Activated T-helper 1 cell treated with anti-CD3 and anti-CD28 coated beads, Interleukin-12 subunit alpha, Interleukin-12 subunit beta, Interleukin-2, Interleukin-4 antibody, amounts not matched to agents 30 ng/mL and 10 ng/mL and 1 ng/mL, durations not matched to agents 14 hours and 24 hours and 36 hours (primary cell): ENCODE measurements around the gene MAML3. TPM values are rescaled to one million over a fixed set of nuclear protein-coding genes. Genes with fewer than 3 reads are reported as not detected.

ENCODE experiments used
- DNase-seq: peaks from one replicate; pipeline ENCODE4 v3.0.0; 2021; ENCODE audit warnings: low spot score
- H3K27ac Mint-ChIP-seq: one replicate; pipeline ENCODE4 v1.8.0; 2021; ENCODE audit warnings: mild to moderate bottlenecking, mixed read lengths
- H3K27me3 Mint-ChIP-seq: one replicate; pipeline ENCODE4 v1.8.0; 2022; ENCODE audit warnings: mild to moderate bottlenecking, moderate library complexity, mixed read lengths; ENCODE audit not compliant: insufficient read depth
- H3K36me3 Mint-ChIP-seq: one replicate; pipeline ENCODE4 v1.8.0; 2021; ENCODE audit warnings: low read depth, mixed read lengths
- H3K4me1 Mint-ChIP-seq: one replicate; pipeline ENCODE4 v1.8.0; 2021; ENCODE audit warnings: low read depth, mixed read lengths
- H3K4me3 Mint-ChIP-seq: one replicate; pipeline ENCODE4 v1.8.0; 2021; ENCODE audit warnings: mild to moderate bottlenecking, moderate library complexity, mixed read lengths
- H3K9me3 Mint-ChIP-seq: one replicate; pipeline ENCODE4 v1.8.0; 2021; ENCODE audit warnings: mixed read lengths
- intact Hi-C: fragments of 100-400 bp; cut with micrococcal nuclease; formaldehyde crosslinking; loops from one replicate; pipeline ENCODE4 v1.15.1; 2024
- total RNA-seq: library from RNA; stranded (reverse); gene quantifications from 2 replicates; pipeline ENCODE4 v1.2.3, GENCODE V29; 2022

MAML3 gene
- total RNA-seq, 1 donor from 2014 or later = 0.47 TPM

GRCh38 chr4:140049849-140050637 lies 103.9 kb downstream of the MAML3 start:
- H3K4me1 Mint-ChIP-seq = peaks cover 36% of the 10 kb centered on the region
- peaks cover 59% of the 10 kb centered on the region for H3K27me3 Mint-ChIP-seq
- DNase-seq = no peak
- peak overlapping the region; percentile 77 for H3K4me3 Mint-ChIP-seq
- intact Hi-C loops = loop anchor here (1.0 to 5.0 kb wide), 4 partner anchors 21 to 393 kb away; no protein-coding TSS in a partner anchor
- no peak overlapping the region for H3K27ac Mint-ChIP-seq
- peaks cover 1% of the 10 kb centered on the region for H3K36me3 Mint-ChIP-seq
- H3K9me3 Mint-ChIP-seq = no peaks in the 10 kb centered on the region

GRCh38 chr4:140049024-140049848 lies 104.7 kb downstream of the MAML3 start:
- H3K4me3 Mint-ChIP-seq = peak overlapping the region; percentile 77
- no peaks in the 10 kb centered on the region for H3K9me3 Mint-ChIP-seq
- H3K27me3 Mint-ChIP-seq = peaks cover 59% of the 10 kb centered on the region
- H3K27ac Mint-ChIP-seq = no peak overlapping the region
- H3K4me1 Mint-ChIP-seq = peaks cover 32% of the 10 kb centered on the region
- peaks cover 3% of the 10 kb centered on the region for H3K36me3 Mint-ChIP-seq
- peak; percentile 11 for DNase-seq
- intact Hi-C loops = loop anchor here (1.0 to 2.0 kb wide), 3 partner anchors 22 to 314 kb away; no protein-coding TSS in a partner anchor

DNA sequence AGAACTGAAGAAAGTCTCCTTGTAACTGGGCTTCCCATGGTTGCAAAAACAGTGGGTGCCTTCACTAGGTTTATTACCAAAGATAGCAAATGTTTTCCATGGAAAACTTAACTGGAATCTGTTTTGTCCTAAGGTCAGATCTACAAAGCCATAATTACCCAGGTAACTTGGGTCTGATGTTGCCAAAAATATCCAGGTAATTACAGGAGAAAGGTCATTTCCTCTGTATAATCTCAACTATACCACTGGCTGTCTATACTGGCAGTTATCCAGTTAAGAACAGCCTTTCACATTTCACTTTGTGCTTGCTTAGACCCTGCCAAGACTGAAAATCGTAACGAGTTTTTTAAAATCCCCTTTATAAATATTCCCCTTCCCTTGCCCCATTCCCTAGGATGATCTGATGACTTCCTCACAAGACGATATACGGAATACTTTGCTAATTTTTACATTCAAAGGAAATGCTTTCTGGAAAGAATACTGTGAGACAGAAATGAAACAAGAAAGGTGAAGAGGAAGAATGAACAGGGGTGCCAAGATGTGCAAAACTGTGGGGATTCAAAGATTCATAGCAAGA lies 105.5 kb downstream of the MAML3 start:
- peak overlapping the region; percentile 77 for H3K4me3 Mint-ChIP-seq
- H3K36me3 Mint-ChIP-seq = peaks cover 3% of the 10 kb centered on the region
- peaks cover 63% of the 10 kb centered on the region for H3K27me3 Mint-ChIP-seq
- no peak overlapping the region for H3K27ac Mint-ChIP-seq
- intact Hi-C loops = loop anchor here (2.0 kb wide), 1 partner anchor 54 kb away; no protein-coding TSS in a partner anchor
- H3K4me1 Mint-ChIP-seq = peaks cover 32% of the 10 kb centered on the region
- no peaks in the 10 kb centered on the region for H3K9me3 Mint-ChIP-seq
- DNase-seq = no peak

DNA sequence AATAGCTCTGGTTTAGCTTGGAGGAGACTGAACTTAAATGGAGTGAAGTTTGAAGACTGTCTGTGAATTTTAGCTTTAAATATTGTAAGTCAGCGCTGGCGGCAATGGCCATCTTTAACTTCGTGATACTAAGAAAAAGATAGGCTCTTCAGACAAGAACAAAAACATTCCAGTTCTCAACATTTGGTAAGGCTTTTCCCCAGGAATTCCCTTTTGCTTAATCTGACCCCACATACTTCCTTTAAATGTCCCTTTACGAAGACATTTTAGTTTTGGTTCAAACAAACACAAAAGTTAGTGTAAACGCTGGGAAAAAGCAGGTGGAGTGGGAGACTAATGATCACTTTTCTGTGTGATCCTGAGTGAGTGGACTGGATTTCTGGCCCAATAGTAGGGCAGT lies 106.2 kb downstream of the MAML3 start:
- H3K4me3 Mint-ChIP-seq = no peak overlapping the region
- DNase-seq = no peak
- no peak overlapping the region for H3K27ac Mint-ChIP-seq
- intact Hi-C loops = loop anchor here (2.0 kb wide), 1 partner anchor 55 kb away; no protein-coding TSS in a partner anchor
- H3K36me3 Mint-ChIP-seq = peaks cover 3% of the 10 kb centered on the region
- peaks cover 63% of the 10 kb centered on the region for H3K27me3 Mint-ChIP-seq
- peaks cover 32% of the 10 kb centered on the region for H3K4me1 Mint-ChIP-seq
- no peaks in the 10 kb centered on the region for H3K9me3 Mint-ChIP-seq

GRCh38 chr4:140047017-140047640 lies 106.9 kb downstream of the MAML3 start:
- no peaks in the 10 kb centered on the region for H3K9me3 Mint-ChIP-seq
- no peak overlapping the region for H3K27ac Mint-ChIP-seq
- peaks cover 32% of the 10 kb centered on the region for H3K4me1 Mint-ChIP-seq
- H3K27me3 Mint-ChIP-seq = peaks cover 62% of the 10 kb centered on the region
- H3K36me3 Mint-ChIP-seq = peaks cover 3% of the 10 kb centered on the region
- intact Hi-C loops = no loop called here
- DNase-seq = no peak
- no peak overlapping the region for H3K4me3 Mint-ChIP-seq

- H3K4me3 Mint-ChIP-seq = no peak overlapping the region
- peaks cover 27% of the 10 kb centered on the region for H3K4me1 Mint-ChIP-seq
- no peaks in the 10 kb centered on the region for H3K9me3 Mint-ChIP-seq
- peaks cover 2% of the 10 kb centered on the region for H3K36me3 Mint-ChIP-seq
- H3K27me3 Mint-ChIP-seq = peaks cover 58% of the 10 kb centered on the region
- intact Hi-C loops = no loop called here
- no peak overlapping the region for H3K27ac Mint-ChIP-seq
- no peak for DNase-seq
These were observed 107.4 kb downstream of the MAML3 start for GRCh38 chr4:140046543-140046942.

- H3K27me3 Mint-ChIP-seq = peaks cover 58% of the 10 kb centered on the region
- no peak overlapping the region for H3K27ac Mint-ChIP-seq
- peaks cover 27% of the 10 kb centered on the region for H3K4me1 Mint-ChIP-seq
- peaks cover 2% of the 10 kb centered on the region for H3K36me3 Mint-ChIP-seq
- no peak for DNase-seq
- intact Hi-C loops = no loop called here
- H3K9me3 Mint-ChIP-seq = no peaks in the 10 kb centered on the region
- no peak overlapping the region for H3K4me3 Mint-ChIP-seq
These were observed 108.0 kb downstream of the MAML3 start for GRCh38 chr4:140046016-140046415.

DNA sequence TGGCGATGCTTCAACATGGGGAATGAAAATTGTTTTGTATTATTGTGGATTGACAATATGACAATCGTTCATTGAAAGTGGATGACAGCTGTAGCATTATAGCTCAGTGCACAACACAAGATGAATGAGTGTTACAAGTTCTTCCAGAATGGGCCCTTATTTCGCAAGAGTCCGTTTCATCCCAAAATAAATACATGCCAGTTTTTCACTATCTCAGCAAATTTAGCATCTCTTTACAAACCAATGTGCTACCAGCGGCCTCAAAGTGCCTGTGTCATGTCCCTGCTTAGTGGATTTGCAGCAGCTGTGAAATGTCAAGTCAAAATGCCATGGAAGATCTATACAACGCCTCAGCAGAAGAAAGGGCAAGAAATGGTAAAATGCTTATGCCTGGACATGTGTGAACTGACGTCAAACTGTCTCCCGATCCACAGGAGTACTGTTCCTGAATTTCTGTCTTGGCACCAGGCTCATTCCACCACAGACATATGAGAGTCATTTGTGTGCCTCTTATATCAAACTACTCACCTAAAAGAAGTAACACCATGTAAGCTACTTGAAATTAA lies 109.6 kb downstream of the MAML3 start:
- no peak overlapping the region for H3K27ac Mint-ChIP-seq
- peaks cover 2% of the 10 kb centered on the region for H3K36me3 Mint-ChIP-seq
- no peaks in the 10 kb centered on the region for H3K9me3 Mint-ChIP-seq
- DNase-seq = no peak
- peaks cover 11% of the 10 kb centered on the region for H3K4me1 Mint-ChIP-seq
- H3K4me3 Mint-ChIP-seq = no peak overlapping the region
- intact Hi-C loops = no loop called here
- peaks cover 51% of the 10 kb centered on the region for H3K27me3 Mint-ChIP-seq

GRCh38 chr4:140042634-140043033 lies 111.3 kb downstream of the MAML3 start:
- no peaks in the 10 kb centered on the region for H3K4me1 Mint-ChIP-seq
- H3K4me3 Mint-ChIP-seq = no peak overlapping the region
- intact Hi-C loops = no loop called here
- DNase-seq = no peak
- H3K9me3 Mint-ChIP-seq = no peaks in the 10 kb centered on the region
- H3K27me3 Mint-ChIP-seq = peaks cover 35% of the 10 kb centered on the region
- peaks cover 2% of the 10 kb centered on the region for H3K36me3 Mint-ChIP-seq
- H3K27ac Mint-ChIP-seq = no peak overlapping the region

DNA sequence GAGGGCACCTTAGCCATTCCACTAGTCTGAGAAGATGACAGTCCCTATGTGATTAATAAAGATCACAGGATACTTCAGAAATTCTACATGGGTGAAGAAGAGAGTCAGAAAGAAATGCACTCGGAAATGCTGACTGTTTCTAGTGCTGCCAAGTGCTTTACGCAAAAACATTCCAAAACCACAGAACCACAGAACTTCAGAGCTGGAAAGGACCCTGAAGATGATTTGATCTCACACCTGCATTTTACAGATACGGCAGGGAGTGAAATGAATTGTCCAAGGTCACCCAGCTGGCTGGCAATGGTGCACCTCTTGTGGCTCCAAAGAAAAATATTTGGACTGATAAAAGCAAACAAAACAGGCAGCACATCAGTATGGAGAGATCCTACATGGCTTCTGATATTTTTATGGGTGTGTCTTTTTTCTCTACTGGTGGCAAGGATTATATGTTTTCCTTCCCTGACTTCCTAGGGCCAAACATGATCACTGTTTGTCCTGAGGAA lies 115.9 kb downstream of the MAML3 start:
- intact Hi-C loops = no loop called here
- Mint-ChIP-seq H3K36me3 (no peaks in the 10 kb centered on the region), H3K4me3 (no peak overlapping the region), H3K4me1 (no peaks in the 10 kb centered on the region), H3K27me3 (peaks cover 9% of the 10 kb centered on the region), H3K27ac (no peak overlapping the region), H3K9me3 (no peaks in the 10 kb centered on the region)
- no peak for DNase-seq

GRCh38 chr4:140037353-140038030 lies 116.5 kb downstream of the MAML3 start:
- DNase-seq = no peak
- intact Hi-C loops = no loop called here
- Mint-ChIP-seq H3K36me3 (no peaks in the 10 kb centered on the region), H3K27ac (no peak overlapping the region), H3K9me3 (no peaks in the 10 kb centered on the region), H3K4me3 (no peak overlapping the region), H3K27me3 (peaks cover 11% of the 10 kb centered on the region), H3K4me1 (no peaks in the 10 kb centered on the region)

DNA sequence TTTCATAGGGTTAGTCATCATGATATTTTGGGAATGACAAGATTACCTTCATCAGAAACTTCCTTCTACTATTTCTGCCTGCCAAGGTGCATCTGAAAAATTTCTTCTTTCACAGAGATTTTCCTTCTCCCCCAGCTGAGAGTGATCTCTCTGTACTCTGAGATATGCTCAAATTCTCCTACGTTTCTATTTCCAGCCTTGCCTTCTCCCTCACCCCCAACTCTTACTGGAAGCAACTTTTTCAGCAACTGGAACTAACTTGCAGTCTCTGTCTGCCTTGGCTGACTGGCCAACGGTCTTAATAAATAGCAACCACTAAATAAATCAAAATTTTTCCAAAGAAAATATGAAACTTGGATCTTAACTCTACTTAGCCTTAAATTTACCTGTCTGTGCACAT lies 122.3 kb downstream of the MAML3 start:
- intact Hi-C loops = no loop called here
- DNase-seq = no peak
- H3K36me3 Mint-ChIP-seq = no peaks in the 10 kb centered on the region
- no peak overlapping the region for H3K4me3 Mint-ChIP-seq
- no peak overlapping the region for H3K27ac Mint-ChIP-seq
- peaks cover 32% of the 10 kb centered on the region for H3K27me3 Mint-ChIP-seq
- no peaks in the 10 kb centered on the region for H3K9me3 Mint-ChIP-seq
- H3K4me1 Mint-ChIP-seq = no peaks in the 10 kb centered on the region
